HEK293T (cell line): ENCODE data around the gene CFAP299.

Experiments used
- CTCF ChIA-PET: fragments of 350-600 bp; formaldehyde crosslinking; extraction: SDS; loops from one replicate; lab custom pipeline; 2021; ENCODE audit warnings: antibody characterized with exemption, inconsistent platforms; lab: Yijun Ruan, JAX
- POLR2A ChIA-PET: fragments of 350-600 bp; formaldehyde crosslinking; extraction: SDS; loops from one replicate; lab custom pipeline; 2020; ENCODE audit warnings: antibody characterized with exemption, inconsistent platforms; lab: Yijun Ruan, JAX
- DNase-seq: peaks from one replicate; pipeline ENCODE4 v3.0.0; 2012; ENCODE audit warnings: mixed read lengths; ENCODE audit errors: extremely low spot score
- ARNT ChIP-seq: fragments of 450-650 bp; IDR thresholded peaks from 2 replicates; pipeline ENCODE4 v1.6.1; 2017; ENCODE audit warnings: mild to moderate bottlenecking
- BHLHE40 ChIP-seq: fragments of 450-650 bp; IDR thresholded peaks from 2 replicates; pipeline ENCODE4 v1.6.1; 2016; ENCODE audit warnings: mild to moderate bottlenecking, moderate library complexity, borderline replicate concordance
- CTBP1 ChIP-seq: fragments of 450-650 bp; IDR thresholded peaks from 2 replicates; pipeline ENCODE4 v1.6.1; 2016; ENCODE audit warnings: borderline replicate concordance
- ELF4 ChIP-seq: fragments of 450-650 bp; IDR thresholded peaks from 2 replicates; pipeline ENCODE4 v1.6.1; 2017; ENCODE audit warnings: antibody characterized with exemption
- FOXA1 ChIP-seq: fragments of 450-650 bp; IDR thresholded peaks from 2 replicates; pipeline ENCODE4 v1.6.1; 2016; ENCODE audit warnings: mild to moderate bottlenecking
- FOXK2 ChIP-seq: fragments of 450-650 bp; IDR thresholded peaks from 2 replicates; pipeline ENCODE4 v1.6.1; 2016; ENCODE audit warnings: mild to moderate bottlenecking
- FOXM1 ChIP-seq: fragments of 450-650 bp; IDR thresholded peaks from 2 replicates; pipeline ENCODE4 v1.6.1; 2017; ENCODE audit warnings: mild to moderate bottlenecking, borderline replicate concordance
- HDGF ChIP-seq: fragments of 450-650 bp; IDR thresholded peaks from 2 replicates; pipeline ENCODE4 v1.6.1; 2017; ENCODE audit warnings: antibody characterized with exemption, borderline replicate concordance
- L3MBTL2 ChIP-seq: fragments of 450-650 bp; conservative IDR thresholded peaks from 2 replicates; pipeline ENCODE4 v1.6.1; 2016; ENCODE audit warnings: mild to moderate bottlenecking
- LEF1 ChIP-seq: fragments of 450-650 bp; IDR thresholded peaks from 2 replicates; pipeline ENCODE4 v1.6.1; 2017; ENCODE audit warnings: mild to moderate bottlenecking, borderline replicate concordance
- NFRKB ChIP-seq: fragments of 450-650 bp; IDR thresholded peaks from 2 replicates; pipeline ENCODE4 v1.6.1; 2016; ENCODE audit warnings: mild to moderate bottlenecking, moderate library complexity
- SP1 ChIP-seq: fragments of 450-650 bp; IDR thresholded peaks from 2 replicates; pipeline ENCODE4 v1.6.1; 2017
- SUZ12 ChIP-seq: fragments of 450-650 bp; IDR thresholded peaks from 2 replicates; pipeline ENCODE4 v1.6.1; 2016; ENCODE audit warnings: mild to moderate bottlenecking
- TARDBP ChIP-seq: fragments of 450-650 bp; IDR thresholded peaks from 2 replicates; pipeline ENCODE4 v1.6.1; 2016
- ZNF384 ChIP-seq: fragments of 450-650 bp; IDR thresholded peaks from 2 replicates; pipeline ENCODE4 v1.6.1; 2016
- TF ChIP-seq, protein P1 (sequence below): fragments of 450-650 bp; IDR thresholded peaks from 2 replicates; pipeline ENCODE4 v1.6.1; 2016

The CFAP299 gene

DNA sequence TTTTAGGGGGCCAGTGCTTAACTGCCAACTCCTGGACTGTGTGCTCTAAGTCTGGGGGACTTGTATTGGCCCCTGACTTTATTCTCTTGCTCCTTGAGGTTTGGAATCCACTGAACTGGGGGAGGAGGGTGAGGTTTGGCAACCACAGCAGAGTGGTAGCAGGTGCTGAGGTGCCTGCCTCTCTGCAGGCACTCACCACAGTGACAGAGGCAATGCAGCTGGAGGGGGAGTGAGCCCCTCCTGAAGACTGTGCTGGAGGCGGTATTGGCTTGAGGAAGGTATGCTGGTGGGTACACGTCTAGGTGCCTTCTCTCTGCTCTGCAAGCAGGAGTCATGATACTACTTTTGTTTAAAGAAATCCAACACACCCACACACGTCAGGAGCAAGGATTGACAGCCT is 24.6 kb downstream of the CFAP299 start:
- no peak for TF ChIP-seq FOXM1
- TF ChIP-seq FOXA1, result no peak
- TF ChIP-seq ARNT, result no peak
- no peak for TF ChIP-seq SP1
- POLR2A ChIA-PET, result no interaction called here
- CTCF ChIA-PET, result no interaction called here
- DNase-seq, result no peak

DNA sequence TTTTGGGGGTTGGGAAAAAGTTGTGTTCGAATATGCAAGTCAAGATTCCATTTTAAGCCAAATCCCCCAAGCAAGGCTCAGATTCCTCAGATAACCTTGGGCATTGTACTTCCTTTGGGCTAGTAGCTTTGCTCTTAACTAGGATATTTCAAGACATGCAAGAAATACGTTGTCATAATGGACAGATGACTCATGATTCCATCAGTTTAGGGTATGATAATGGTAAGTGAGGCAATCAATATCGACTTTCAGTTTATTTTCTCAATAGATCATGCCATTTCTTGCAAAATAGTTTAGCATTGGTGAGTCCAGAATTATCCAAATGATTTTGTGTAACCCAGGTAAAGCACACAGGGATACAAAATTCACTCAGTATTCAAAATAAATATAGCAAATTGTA is 25.4 kb downstream of the CFAP299 start:
- no peak for DNase-seq
- TF ChIP-seq SP1, result no peak
- TF ChIP-seq, protein P1, sequence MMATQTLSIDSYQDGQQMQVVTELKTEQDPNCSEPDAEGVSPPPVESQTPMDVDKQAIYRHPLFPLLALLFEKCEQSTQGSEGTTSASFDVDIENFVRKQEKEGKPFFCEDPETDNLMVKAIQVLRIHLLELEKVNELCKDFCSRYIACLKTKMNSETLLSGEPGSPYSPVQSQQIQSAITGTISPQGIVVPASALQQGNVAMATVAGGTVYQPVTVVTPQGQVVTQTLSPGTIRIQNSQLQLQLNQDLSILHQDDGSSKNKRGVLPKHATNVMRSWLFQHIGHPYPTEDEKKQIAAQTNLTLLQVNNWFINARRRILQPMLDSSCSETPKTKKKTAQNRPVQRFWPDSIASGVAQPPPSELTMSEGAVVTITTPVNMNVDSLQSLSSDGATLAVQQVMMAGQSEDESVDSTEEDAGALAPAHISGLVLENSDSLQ, result no peak
- no peak for TF ChIP-seq ELF4
- TF ChIP-seq CTBP1, result no peak
- no peak for TF ChIP-seq ZNF384
- no peak for TF ChIP-seq FOXK2
- no peak for TF ChIP-seq LEF1
- no peak for TF ChIP-seq L3MBTL2
- TF ChIP-seq ARNT, result no peak
- no peak for TF ChIP-seq NFRKB
- no peak for TF ChIP-seq SUZ12
- no peak for TF ChIP-seq TARDBP
- no peak for TF ChIP-seq FOXA1
- TF ChIP-seq BHLHE40, result no peak
- no peak for TF ChIP-seq FOXM1
- no peak for TF ChIP-seq HDGF
- CTCF ChIA-PET, result no interaction called here
- POLR2A ChIA-PET, result no interaction called here

DNA sequence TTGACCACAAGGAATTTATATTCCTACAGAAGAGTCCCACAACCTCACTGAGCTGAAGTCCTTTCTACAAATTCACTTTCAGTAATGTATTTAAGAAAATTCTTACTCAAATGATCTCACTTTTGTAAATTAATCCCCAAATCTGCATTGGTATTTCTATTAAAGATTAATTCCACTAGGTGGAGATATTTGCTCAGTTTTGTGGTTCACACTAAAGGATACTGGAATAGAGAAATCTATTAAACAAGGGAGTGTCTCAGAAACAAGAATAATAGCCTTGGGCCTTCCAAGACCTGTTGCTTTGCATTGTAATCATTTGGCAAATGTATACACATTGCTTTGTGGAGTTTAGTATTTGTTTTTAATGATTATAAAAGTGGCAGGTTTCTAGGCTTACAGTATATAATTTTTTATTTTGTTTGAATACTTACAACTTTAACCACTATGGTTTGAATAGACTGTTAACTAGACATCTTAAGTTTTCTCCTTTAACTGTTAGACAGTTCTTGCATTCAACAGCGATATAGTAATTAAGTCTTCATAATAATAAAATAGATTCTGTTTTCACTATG is 25.9 kb downstream of the CFAP299 start:
- DNase-seq, result peak; percentile 16
- CTCF ChIA-PET, result interaction anchor here (0.7 to 1.7 kb wide), 2 partner anchors 672 to 679 kb away, joined by 3 to 9 read pairs; no protein-coding TSS in a partner anchor
- TF ChIP-seq ZNF384 (no peak), NFRKB (no peak), FOXM1 (no peak), FOXK2 (no peak), ARNT (no peak), SP1 (no peak), HDGF (no peak)
- POLR2A ChIA-PET, result no interaction called here

DNA sequence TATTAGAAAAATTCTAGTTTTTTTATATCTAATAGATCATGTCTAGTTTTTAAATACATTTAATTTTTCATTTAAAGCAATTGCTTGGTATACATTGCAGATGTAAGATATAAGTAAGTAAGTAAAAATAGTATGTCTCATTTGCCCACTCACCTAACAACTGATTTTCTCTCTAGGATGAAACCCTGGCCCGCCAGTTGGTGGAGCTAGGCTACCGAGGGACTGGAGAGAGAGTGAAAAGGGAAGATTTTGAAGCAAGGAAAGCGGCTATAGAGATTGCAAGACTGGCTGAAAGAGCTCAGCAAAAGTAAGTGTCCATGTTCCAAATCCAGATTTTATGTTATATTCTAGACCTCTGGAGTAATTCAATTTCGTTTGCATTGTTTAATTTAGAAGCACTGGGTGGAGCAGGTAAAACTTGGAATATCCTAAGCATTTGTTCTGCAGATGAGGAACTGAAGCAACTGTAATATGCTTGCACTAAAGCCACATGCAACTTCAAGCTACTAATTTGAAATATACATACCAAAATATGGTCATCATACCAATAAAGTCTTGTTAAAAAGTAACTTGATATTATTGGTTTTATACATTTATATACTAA is 27.1 kb downstream of the CFAP299 start:
- TF ChIP-seq SP1 (no peak), FOXK2 (no peak), ARNT (no peak), L3MBTL2 (no peak), NFRKB (no peak), FOXA1 (no peak), HDGF (no peak), ZNF384 (no peak), CTBP1 (no peak), ELF4 (no peak), TARDBP (no peak), LEF1 (no peak), SUZ12 (no peak), BHLHE40 (no peak), FOXM1 (no peak)
- TF ChIP-seq, protein P1, result no peak
- CTCF ChIA-PET, result interaction anchor here (0.6 to 1.7 kb wide), 10 partner anchors 119 to 704 kb away, joined by 3 to 9 read pairs (median 3); partner anchors contain the start of gene BMP3
- POLR2A ChIA-PET, result no interaction called here
- DNase-seq, result peak; percentile 53

DNA sequence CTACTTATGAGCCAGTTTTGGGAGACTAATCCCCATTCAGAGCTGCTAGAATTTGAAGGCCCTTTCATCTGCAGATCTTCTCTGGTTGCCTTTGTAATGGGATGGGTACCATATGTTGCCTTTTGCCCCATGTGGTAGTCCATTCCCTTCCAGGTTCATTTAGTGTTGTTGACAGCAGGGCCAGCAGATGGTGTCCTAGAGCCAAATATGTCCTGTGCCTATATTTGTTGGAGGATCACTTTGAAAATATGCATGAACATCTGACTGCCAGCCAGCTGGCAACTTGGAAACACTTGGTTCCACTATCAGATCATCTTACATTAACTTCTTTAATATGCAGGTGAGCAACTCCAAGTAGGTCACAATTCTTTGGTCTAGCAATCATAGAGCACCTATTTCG is 30.4 kb downstream of the CFAP299 start:
- TF ChIP-seq SUZ12 (no peak), TARDBP (no peak), L3MBTL2 (no peak), FOXM1 (no peak), FOXK2 (no peak), CTBP1 (no peak)
- ChIA-PET CTCF (interaction anchor here (1.2 kb wide), 1 partner anchor 673 kb away, joined by 4 read pairs; no protein-coding TSS in a partner anchor), POLR2A (no interaction called here)
- peak; percentile 65 for DNase-seq

DNA sequence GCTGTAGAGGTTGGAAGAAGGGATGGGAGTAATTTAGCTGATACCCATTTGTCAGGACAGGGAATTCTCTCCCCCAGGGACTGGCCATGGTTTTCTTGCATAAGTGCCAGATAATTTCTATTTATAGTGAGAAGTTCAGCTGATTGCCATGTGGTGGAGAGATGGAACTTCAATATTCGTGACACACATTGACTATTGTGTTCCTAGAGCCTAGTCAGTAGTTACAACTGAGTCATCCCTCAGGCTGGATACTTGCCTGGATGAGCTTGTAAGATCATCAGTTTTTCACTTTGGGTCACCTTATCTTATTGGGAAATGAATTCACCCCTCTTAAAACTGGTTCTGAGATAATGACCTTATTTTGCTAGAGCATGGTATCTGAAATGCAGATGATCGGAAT is 32.2 kb downstream of the CFAP299 start:
- ChIA-PET CTCF (no interaction called here), POLR2A (no interaction called here)
- no peak for TF ChIP-seq FOXA1
- no peak for TF ChIP-seq ARNT
- no peak for DNase-seq

DNA sequence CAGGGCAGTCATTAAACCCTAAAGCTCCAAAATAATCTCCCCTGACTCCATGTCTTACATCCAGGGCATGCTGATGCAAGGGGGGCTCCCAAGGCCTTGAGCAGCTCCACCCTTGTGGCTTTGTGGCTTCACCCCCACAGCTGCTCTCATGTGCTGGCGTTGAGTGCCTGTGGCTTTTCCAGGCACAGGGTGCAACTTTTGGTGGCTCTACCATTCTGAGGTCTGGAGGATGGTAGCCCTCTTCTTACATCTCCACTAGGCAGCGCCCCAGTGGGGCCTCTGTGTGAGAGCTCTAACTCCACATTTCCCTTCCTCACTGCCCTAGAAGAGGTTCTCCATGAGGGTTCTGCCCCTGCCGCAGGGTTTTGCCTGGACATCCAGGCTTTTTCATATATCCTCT is 35.1 kb downstream of the CFAP299 start:
- ChIA-PET CTCF (no interaction called here), POLR2A (no interaction called here)
- TF ChIP-seq FOXA1 (no peak), CTBP1 (no peak), LEF1 (no peak), FOXK2 (no peak), NFRKB (no peak), HDGF (no peak), L3MBTL2 (no peak), ELF4 (no peak), ZNF384 (no peak)
- no peak for DNase-seq
